Measurements from ENCODE around the gene SMYD5.
"Not testable (repeated sequence)": the region's sequence is repeated elsewhere in the genome, so short reads cannot be mapped to it uniquely, and the experiment has no call there.

SMYD5 gene

DNA sequence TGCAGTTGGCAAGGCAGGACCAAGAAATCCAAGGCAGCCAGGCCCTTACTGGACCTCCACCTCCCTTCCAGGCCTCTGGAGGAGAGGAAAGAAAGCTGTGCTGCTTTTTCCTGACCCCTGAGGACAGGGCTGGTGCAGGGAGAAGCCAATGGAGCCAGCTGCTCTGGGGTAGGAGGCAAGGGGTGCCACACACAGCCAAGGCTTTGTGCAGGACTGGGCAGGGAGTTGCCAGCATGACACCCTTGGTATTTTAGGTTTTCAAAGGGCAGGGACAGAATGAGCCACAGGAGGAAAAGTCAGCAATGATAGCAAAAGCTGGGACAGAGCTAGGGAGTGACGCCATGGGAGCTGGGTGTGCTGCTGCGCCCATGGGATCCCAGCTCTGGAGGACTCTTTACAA, 43.0 kb downstream of the SMYD5 start:
- H3K4me3 ChIP-seq (ENCODE audit: low read length), result no peak overlapping the region
- no peaks in the 10 kb centered on the region for H3K4me1 ChIP-seq (ENCODE audit: control insufficient read depth, low read depth, low read length)
- no peaks in the 10 kb centered on the region for H3K27me3 ChIP-seq (ENCODE audit: control insufficient read depth, insufficient read depth, low read length)
- H3K36me3 ChIP-seq (ENCODE audit: control insufficient read depth, low read depth, low read length), result peaks cover 15% of the 10 kb centered on the region
- H3K27ac ChIP-seq (ENCODE audit: low read length), result no peak overlapping the region
- no peaks in the 10 kb centered on the region for H3K9me3 ChIP-seq (ENCODE audit: control insufficient read depth, low read depth, low read length)
- H3K9ac ChIP-seq (ENCODE audit: low read length), result no peak overlapping the region

DNA sequence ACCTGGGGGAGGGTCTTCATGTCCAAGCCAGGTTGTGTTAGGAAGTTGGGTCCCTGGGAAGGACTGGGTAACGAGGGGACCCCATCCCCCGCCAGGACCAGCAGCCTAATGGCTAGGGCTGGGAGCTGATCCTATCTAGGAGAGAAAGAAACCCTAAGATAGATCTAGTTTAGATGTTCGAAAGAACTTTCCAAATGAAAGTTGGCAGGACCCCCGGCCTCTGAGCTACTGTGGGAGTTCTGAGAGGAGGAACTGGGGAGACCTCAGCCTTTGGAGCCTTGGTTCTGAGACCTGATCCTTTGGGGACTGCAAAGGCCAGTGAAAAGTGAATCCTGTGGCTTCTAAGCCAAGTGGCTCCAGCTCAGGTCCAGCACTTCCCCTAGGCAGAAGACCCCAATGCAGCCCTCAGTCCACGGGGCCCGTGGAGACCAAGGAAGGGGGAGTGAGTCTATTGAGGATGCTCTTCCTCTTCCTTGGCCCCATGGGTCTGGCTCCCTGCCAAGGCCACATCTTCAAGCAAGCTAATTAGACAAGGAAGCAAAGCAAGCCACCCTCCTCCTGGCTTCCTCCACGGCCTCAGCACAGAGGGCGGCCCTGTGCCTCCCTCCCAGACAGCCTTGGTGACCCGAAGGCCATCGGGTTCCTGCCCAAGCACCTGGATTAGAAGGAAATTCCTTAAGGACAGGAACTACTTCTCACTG, 43.5 kb downstream of the SMYD5 start:
- no peak overlapping the region for H3K9ac ChIP-seq (ENCODE audit: low read length)
- no peaks in the 10 kb centered on the region for H3K9me3 ChIP-seq (ENCODE audit: control insufficient read depth, low read depth, low read length)
- no peak overlapping the region for H3K27ac ChIP-seq (ENCODE audit: low read length)
- H3K36me3 ChIP-seq (ENCODE audit: control insufficient read depth, low read depth, low read length), result peaks cover 10% of the 10 kb centered on the region
- no peaks in the 10 kb centered on the region for H3K27me3 ChIP-seq (ENCODE audit: control insufficient read depth, insufficient read depth, low read length)
- no peaks in the 10 kb centered on the region for H3K4me1 ChIP-seq (ENCODE audit: control insufficient read depth, low read depth, low read length)
- no peak overlapping the region for H3K4me3 ChIP-seq (ENCODE audit: low read length)

DNA sequence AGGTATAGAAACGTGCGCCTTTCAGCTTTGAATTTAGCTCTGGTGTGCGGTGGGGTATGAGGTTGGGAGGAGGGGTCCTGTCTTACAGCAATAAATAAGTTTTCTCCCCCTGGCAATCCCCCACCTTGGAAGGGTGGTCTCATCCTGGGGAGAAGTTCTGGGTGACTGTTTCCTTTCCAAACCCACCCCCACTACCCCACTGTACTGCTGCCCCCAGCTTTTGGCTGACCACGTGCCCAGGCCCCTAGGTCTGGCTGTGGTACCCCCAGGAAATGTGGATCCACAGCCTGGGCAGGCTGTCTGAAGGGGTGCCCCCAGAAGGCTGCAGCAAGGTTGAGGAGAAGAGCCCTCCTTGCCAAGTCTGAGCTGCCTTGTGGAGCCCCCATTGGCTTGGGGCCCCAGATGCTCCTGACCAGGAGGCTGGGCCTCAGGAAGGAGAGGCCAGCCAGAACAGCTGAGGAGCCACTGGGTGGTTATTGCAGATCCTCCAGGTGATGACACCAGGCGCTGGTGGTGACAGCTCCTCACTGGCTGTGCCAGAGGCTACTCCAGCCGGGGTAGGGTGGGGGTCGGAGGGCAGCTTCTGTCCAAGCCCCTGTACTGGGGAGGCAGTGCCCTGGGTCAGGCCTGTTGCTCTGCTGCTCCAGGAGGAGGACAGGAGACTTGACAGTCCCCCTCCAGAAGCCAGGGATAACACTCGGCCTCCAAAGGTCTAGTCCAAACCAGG, 44.3 kb downstream of the SMYD5 start:
- Histone ChIP-seq H3K9ac (ENCODE audit: low read length) (no peak overlapping the region), H3K27ac (ENCODE audit: low read length) (no peak overlapping the region), H3K4me3 (ENCODE audit: low read length) (no peak overlapping the region), H3K27me3 (ENCODE audit: control insufficient read depth, insufficient read depth, low read length) (no peaks in the 10 kb centered on the region), H3K9me3 (ENCODE audit: control insufficient read depth, low read depth, low read length) (no peaks in the 10 kb centered on the region), H3K36me3 (ENCODE audit: control insufficient read depth, low read depth, low read length) (peaks cover 3% of the 10 kb centered on the region), H3K4me1 (ENCODE audit: control insufficient read depth, low read depth, low read length) (no peaks in the 10 kb centered on the region)

DNA sequence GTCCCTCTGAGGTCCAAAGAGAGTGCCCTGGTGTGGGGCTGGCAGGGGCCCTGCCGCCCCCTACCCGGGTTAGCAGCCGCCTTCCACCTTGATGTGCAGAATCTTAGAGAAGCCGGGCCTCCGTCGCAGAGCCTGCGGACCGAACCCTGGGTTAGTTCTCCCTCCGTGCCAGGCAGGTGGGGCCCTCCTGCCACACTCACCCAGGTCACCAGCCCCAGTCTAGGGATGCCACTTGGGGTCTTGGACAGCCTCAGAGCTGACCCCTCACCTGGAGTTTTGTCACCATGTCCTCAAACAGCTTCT, 44.8 kb downstream of the SMYD5 start:
- H3K27ac ChIP-seq (ENCODE audit: low read length), result no peak overlapping the region
- no peak overlapping the region for H3K4me3 ChIP-seq (ENCODE audit: low read length)
- no peaks in the 10 kb centered on the region for H3K36me3 ChIP-seq (ENCODE audit: control insufficient read depth, low read depth, low read length)
- H3K27me3 ChIP-seq (ENCODE audit: control insufficient read depth, insufficient read depth, low read length), result no peaks in the 10 kb centered on the region
- H3K9ac ChIP-seq (ENCODE audit: low read length), result no peak overlapping the region
- no peaks in the 10 kb centered on the region for H3K4me1 ChIP-seq (ENCODE audit: control insufficient read depth, low read depth, low read length)
- no peaks in the 10 kb centered on the region for H3K9me3 ChIP-seq (ENCODE audit: control insufficient read depth, low read depth, low read length)

DNA sequence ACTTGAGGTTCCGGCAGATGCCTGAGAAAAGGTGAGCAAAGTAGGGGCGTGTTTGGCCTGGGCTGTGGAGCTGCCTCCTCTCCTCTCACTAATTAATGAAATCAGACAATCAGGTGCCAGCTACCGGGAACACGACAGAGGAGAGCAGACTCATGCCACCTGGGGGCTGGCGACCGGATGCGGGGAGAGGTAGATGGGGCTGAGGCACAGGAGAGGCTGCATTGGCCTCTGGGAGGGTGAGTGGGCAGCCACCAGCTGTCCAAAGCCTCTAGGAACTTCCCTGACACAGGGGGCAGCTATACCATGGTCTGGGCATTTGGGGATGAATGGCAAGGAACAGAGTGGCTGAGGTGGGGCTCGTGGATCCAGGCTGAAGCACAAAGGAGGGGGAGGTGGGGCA, 45.2 kb downstream of the SMYD5 start:
- Histone ChIP-seq H3K27ac (ENCODE audit: low read length) (no peak overlapping the region), H3K36me3 (ENCODE audit: control insufficient read depth, low read depth, low read length) (no peaks in the 10 kb centered on the region), H3K9me3 (ENCODE audit: control insufficient read depth, low read depth, low read length) (no peaks in the 10 kb centered on the region), H3K4me3 (ENCODE audit: low read length) (no peak overlapping the region), H3K27me3 (ENCODE audit: control insufficient read depth, insufficient read depth, low read length) (no peaks in the 10 kb centered on the region), H3K9ac (ENCODE audit: low read length) (no peak overlapping the region), H3K4me1 (ENCODE audit: control insufficient read depth, low read depth, low read length) (no peaks in the 10 kb centered on the region)

DNA sequence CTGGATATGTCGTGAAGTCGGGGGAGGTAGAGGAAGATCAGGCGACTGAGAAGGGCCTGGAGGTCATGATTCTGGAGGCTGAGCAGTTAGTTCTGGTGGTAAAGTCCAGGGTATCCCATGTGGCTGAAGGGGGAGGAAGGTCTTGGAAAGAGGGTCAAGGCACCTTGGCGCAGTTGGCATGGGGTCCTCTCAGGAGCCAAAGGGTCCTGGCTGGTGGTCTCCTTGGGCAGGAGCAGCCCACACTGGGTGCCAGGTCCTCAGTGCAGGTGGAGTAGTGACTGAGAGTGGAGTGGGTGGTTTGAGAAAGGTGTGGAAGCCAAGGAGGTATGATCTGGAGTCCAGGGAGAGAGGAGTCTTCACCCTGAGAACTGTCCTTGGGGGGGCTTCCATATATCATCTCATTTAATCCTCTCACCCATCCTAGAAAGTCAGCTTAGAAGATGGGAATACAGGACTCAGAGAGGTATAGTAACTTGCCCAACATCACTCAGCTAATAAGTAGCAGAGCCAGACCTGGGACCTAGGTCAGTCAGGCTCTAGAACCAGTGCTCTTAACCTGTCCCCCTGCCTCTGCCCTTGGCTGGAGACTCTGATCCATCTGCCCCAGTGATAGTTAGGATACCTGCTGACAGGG, 45.8 kb downstream of the SMYD5 start:
- no peaks in the 10 kb centered on the region for H3K9me3 ChIP-seq (ENCODE audit: control insufficient read depth, low read depth, low read length)
- H3K4me1 ChIP-seq (ENCODE audit: control insufficient read depth, low read depth, low read length), result no peaks in the 10 kb centered on the region
- no peaks in the 10 kb centered on the region for H3K36me3 ChIP-seq (ENCODE audit: control insufficient read depth, low read depth, low read length)

DNA sequence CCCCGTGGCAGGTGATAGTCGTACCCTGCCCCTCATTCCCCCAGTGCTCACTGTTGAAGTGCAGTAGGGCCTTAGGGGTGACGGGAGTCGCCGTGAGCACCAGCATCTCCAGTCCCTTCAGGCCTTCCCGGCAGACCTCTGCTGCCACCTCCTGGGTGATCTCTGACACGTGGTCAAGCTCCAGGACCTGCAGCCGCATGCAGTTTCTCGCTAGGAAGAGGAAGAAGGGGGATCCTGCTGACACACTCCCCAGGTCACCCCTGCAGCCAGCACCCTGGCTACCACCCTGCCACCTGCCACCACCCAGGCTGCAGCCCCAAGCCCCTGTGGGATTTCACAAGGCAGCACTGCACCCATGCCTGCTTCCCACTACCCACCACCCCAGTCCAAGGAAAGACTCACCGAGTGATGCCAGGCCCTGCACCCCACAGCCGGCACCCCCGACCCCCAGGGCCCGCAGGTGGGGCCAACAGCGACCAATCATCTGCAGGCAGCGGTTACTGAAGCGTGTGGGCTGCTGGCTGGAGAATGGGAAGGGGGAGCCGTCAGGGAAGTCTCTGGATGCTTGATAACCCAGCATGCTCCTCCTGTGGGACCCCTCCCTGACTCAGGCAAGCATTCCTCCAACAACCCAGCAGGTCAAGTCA, 46.4 kb downstream of the SMYD5 start:
- Histone ChIP-seq H3K9ac (ENCODE audit: low read length) (no peak overlapping the region), H3K27ac (ENCODE audit: low read length) (no peak overlapping the region), H3K4me3 (ENCODE audit: low read length) (no peak overlapping the region), H3K4me1 (ENCODE audit: control insufficient read depth, low read depth, low read length) (no peaks in the 10 kb centered on the region), H3K27me3 (ENCODE audit: control insufficient read depth, insufficient read depth, low read length) (no peaks in the 10 kb centered on the region), H3K36me3 (ENCODE audit: control insufficient read depth, low read depth, low read length) (no peaks in the 10 kb centered on the region), H3K9me3 (ENCODE audit: control insufficient read depth, low read depth, low read length) (no peaks in the 10 kb centered on the region)

More for the DNA sequence above, 45.8 kb downstream of the SMYD5 start:
- no peak overlapping the region for H3K27ac ChIP-seq (ENCODE audit: low read length)
- no peaks in the 10 kb centered on the region for H3K27me3 ChIP-seq (ENCODE audit: control insufficient read depth, insufficient read depth, low read length)
- no peak overlapping the region for H3K4me3 ChIP-seq (ENCODE audit: low read length)
- H3K9ac ChIP-seq (ENCODE audit: low read length), result no peak overlapping the region

DNA sequence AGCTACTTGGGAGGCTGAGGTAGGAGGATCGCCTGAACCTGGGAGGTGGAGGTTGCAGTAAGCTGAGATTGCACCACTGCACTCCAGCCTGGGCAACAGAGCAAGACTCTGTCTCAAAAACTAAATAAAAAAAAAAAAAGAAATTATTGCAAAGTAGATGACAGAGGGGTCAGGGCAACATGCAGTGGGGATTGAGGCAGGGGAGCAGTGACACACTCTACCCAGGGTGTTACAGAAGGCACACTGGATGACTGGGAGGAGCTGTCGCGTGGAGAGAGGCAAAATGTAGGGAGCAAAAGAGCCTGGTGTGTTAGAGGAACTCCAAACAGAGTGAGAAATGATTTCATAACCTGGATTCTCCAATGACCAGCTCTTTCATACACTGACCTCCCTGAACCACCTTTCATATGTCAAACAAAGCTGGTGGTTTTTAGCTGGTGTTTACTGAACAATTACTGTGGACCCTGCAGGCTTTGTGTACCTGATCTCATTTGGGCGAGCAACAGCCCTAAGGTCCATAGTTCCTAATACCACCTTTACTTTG, 48.1 kb downstream of the SMYD5 start:
- Histone ChIP-seq H3K9me3 (ENCODE audit: control insufficient read depth, low read depth, low read length) (no peaks in the 10 kb centered on the region), H3K36me3 (ENCODE audit: control insufficient read depth, low read depth, low read length) (no peaks in the 10 kb centered on the region), H3K4me1 (ENCODE audit: control insufficient read depth, low read depth, low read length) (no peaks in the 10 kb centered on the region), H3K27ac (ENCODE audit: low read length) (no peak overlapping the region), H3K27me3 (ENCODE audit: control insufficient read depth, insufficient read depth, low read length) (peaks cover 3% of the 10 kb centered on the region), H3K4me3 (ENCODE audit: low read length) (no peak overlapping the region), H3K9ac (ENCODE audit: low read length) (no peak overlapping the region)

DNA sequence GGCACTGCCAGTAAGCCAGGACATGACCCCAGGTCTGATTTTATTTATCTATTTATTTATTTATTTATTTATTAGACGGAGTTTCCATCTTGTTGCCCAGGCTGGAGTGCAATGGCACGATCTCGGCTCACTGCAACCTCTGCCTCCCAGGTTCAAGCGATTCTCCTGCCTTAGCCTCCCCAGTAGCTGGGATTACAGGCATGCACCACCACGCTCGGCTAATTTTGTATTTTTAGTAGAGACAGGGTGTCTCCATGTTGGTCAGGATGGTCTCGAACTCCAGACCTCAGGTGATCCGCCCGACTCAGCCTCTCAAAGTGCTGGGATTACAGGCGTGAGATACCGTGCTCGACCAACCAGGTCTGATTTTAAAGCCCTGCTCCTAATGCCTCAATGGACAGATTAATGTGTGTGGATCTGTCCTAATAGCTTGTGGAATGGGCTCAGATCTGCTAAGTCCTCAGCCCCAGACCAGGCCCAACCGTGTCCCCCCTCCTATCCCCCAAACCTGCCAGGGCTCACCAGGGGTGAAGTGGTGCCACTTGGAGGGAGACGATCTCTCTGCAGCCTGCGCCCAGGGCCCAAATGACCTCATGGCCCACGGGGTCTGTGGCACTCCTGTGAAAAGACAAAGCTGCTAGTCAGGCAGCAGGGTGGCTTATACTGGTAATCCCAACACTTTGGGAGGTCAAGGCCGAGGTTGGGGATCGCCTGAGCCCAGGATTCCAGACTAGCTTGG, 48.8 kb downstream of the SMYD5 start:
- not testable (repeated sequence) for H3K36me3 ChIP-seq (ENCODE audit: control insufficient read depth, low read depth, low read length); H3K4me1 ChIP-seq (ENCODE audit: control insufficient read depth, low read depth, low read length); H3K9me3 ChIP-seq (ENCODE audit: control insufficient read depth, low read depth, low read length); H3K27ac ChIP-seq (ENCODE audit: low read length); H3K4me3 ChIP-seq (ENCODE audit: low read length); H3K9ac ChIP-seq (ENCODE audit: low read length)
- peaks cover 10% of the 10 kb centered on the region for H3K27me3 ChIP-seq (ENCODE audit: control insufficient read depth, insufficient read depth, low read length)

DNA sequence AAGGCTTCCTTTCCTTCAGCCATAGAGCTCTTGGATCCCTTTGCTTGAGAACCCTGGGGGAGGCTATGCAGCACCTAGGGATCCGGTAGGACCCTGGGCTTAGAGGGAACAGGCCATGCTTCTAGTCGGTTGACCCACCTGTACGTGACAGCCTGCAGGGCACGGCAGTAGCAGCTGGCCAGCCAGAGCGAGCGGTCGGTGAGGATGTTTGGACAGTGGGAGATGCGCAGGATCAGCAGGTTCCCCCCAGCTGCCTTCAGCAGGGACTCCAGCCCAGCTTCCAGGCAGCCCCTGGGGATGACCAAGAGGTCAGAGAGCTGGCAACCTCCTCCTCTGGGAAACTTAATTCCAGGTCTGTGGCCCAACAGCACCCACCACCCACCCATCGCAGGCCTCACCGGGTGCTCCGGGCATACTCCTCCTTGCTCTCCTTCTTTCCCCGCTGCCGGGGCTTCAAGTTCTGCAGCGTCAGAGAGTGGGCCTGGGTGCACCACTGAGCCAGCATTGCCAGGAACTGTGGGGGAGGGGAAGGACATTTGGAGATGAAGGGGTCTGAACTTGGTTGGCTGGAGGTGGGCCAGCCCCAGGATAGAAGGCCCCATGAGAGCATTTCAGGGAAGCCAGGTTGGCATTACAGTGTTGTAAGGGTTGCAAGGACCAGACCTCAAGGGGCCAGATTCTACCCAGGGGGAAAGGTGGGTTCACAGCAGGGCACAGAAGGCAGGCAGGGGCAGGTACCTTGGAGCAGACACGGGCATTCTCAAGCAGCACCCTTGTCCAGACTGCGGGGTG, 49.7 kb downstream of the SMYD5 start:
- Histone ChIP-seq H3K27me3 (ENCODE audit: control insufficient read depth, insufficient read depth, low read length) (peaks cover 19% of the 10 kb centered on the region), H3K27ac (ENCODE audit: low read length) (no peak overlapping the region), H3K9ac (ENCODE audit: low read length) (no peak overlapping the region), H3K9me3 (ENCODE audit: control insufficient read depth, low read depth, low read length) (no peaks in the 10 kb centered on the region), H3K4me1 (ENCODE audit: control insufficient read depth, low read depth, low read length) (no peaks in the 10 kb centered on the region), H3K4me3 (ENCODE audit: low read length) (no peak overlapping the region), H3K36me3 (ENCODE audit: control insufficient read depth, low read depth, low read length) (no peaks in the 10 kb centered on the region)

DNA sequence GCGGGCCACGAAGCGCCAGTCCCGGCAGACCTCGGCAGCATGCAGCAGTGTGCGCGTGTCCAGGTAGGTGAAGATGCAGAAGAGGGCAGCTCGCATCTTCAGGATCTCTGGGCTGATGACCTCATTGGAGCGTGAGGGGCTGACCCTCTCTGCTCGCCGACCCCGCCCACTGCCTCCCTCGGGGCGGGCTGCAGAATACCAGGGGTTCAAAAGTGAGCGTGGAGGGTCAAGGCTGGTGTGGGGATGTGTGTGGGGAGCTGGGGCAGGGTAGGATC, 50.2 kb downstream of the SMYD5 start:
- H3K27me3 ChIP-seq (ENCODE audit: control insufficient read depth, insufficient read depth, low read length), result peaks cover 23% of the 10 kb centered on the region
- H3K4me1 ChIP-seq (ENCODE audit: control insufficient read depth, low read depth, low read length), result no peaks in the 10 kb centered on the region
- no peak overlapping the region for H3K9ac ChIP-seq (ENCODE audit: low read length)
- H3K4me3 ChIP-seq (ENCODE audit: low read length), result no peak overlapping the region
- no peaks in the 10 kb centered on the region for H3K9me3 ChIP-seq (ENCODE audit: control insufficient read depth, low read depth, low read length)
- H3K36me3 ChIP-seq (ENCODE audit: control insufficient read depth, low read depth, low read length), result no peaks in the 10 kb centered on the region
- no peak overlapping the region for H3K27ac ChIP-seq (ENCODE audit: low read length)

Measured in iPS-18a (cell line).